ENCODE results near the gene POP7. TPM values are rescaled to one million over a fixed set of nuclear protein-coding genes. Genes with fewer than 3 reads are reported as not detected.
A peak's percentile ranks its signal among the peaks of the same experiment; 100 is the strongest.

The POP7 gene
- total RNA-seq, 1 donor from 2014 or later, result 40.6 TPM

DNA sequence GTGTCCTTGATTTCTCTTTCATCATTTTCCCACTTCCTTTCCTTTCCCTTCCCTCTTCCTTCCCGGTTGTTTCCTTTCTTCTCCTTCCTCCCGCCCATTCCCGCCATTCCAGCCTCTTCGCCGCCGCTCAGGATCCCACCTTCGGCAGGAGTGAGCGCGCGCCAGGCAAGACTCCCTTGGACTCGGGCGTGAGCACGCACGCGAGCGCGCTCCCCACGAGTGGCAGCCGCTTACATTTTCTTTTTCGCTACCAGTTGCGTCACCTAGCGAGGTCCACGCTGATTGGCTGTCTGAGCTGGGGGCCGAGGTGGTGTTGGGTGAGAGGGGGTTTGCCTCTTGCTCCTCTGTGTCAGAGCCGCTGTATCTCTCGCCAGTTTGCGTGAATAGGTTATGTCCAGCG, 39.3 kb downstream of the POP7 start:
- no peak overlapping the region for H3K9ac ChIP-seq (ENCODE audit: low read length)
- peak overlapping the region; percentile 45 for H3K4me3 Mint-ChIP-seq (ENCODE audit: unreplicated experiment)
- H3K27ac Mint-ChIP-seq (ENCODE audit: unreplicated experiment), result no peak overlapping the region
- no peaks in the 10 kb centered on the region for H4K20me1 ChIP-seq (ENCODE audit: insufficient read depth, low read length)
- FAIRE-seq, result no peak
- H3K4me1 Mint-ChIP-seq (ENCODE audit: low read depth, unreplicated experiment), result no peaks in the 10 kb centered on the region
- no peaks in the 10 kb centered on the region for H3K36me3 ChIP-seq (ENCODE audit: insufficient read depth, low read length)
- peak overlapping the region; percentile 79 for H3K4me2 ChIP-seq (ENCODE audit: low read length)
- H3K9me3 Mint-ChIP-seq (ENCODE audit: unreplicated experiment), result no peaks in the 10 kb centered on the region
- no peak overlapping the region for H3K27ac ChIP-seq (ENCODE audit: low read depth, low read length)
- no peaks in the 10 kb centered on the region for H3K79me2 ChIP-seq (ENCODE audit: insufficient read depth, low read length)
- no peaks in the 10 kb centered on the region for H3K4me1 ChIP-seq (ENCODE audit: insufficient read depth, low read length)
- DNase-seq (ENCODE audit: low read depth), result peak; percentile 36
- H2AFZ ChIP-seq (ENCODE audit: low read depth, low read length), result peak overlapping the region; percentile 69
- H3K36me3 Mint-ChIP-seq (ENCODE audit: low read depth, unreplicated experiment), result no peaks in the 10 kb centered on the region
- peak overlapping the region; percentile 23 for H3K4me3 ChIP-seq (ENCODE audit: insufficient read depth, low read depth, low read length)
- TF ChIP-seq, protein P1, sequence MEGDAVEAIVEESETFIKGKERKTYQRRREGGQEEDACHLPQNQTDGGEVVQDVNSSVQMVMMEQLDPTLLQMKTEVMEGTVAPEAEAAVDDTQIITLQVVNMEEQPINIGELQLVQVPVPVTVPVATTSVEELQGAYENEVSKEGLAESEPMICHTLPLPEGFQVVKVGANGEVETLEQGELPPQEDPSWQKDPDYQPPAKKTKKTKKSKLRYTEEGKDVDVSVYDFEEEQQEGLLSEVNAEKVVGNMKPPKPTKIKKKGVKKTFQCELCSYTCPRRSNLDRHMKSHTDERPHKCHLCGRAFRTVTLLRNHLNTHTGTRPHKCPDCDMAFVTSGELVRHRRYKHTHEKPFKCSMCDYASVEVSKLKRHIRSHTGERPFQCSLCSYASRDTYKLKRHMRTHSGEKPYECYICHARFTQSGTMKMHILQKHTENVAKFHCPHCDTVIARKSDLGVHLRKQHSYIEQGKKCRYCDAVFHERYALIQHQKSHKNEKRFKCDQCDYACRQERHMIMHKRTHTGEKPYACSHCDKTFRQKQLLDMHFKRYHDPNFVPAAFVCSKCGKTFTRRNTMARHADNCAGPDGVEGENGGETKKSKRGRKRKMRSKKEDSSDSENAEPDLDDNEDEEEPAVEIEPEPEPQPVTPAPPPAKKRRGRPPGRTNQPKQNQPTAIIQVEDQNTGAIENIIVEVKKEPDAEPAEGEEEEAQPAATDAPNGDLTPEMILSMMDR (IDR thresholded peaks at IDR 0.05; ENCODE audit: insufficient read depth, low read depth, low read length), result no peak
- TF ChIP-seq EZH2 (IDR thresholded peaks at IDR 0.05; ENCODE audit: insufficient read depth, low read length), result no peak
- no peaks in the 10 kb centered on the region for H3K9me3 ChIP-seq (ENCODE audit: insufficient read depth, low read depth, low read length)
- peaks cover 29% of the 10 kb centered on the region for H3K27me3 Mint-ChIP-seq (ENCODE audit: low read depth, unreplicated experiment)
- H3K27me3 ChIP-seq (ENCODE audit: insufficient read depth, low read length), result peaks cover 3% of the 10 kb centered on the region

DNA sequence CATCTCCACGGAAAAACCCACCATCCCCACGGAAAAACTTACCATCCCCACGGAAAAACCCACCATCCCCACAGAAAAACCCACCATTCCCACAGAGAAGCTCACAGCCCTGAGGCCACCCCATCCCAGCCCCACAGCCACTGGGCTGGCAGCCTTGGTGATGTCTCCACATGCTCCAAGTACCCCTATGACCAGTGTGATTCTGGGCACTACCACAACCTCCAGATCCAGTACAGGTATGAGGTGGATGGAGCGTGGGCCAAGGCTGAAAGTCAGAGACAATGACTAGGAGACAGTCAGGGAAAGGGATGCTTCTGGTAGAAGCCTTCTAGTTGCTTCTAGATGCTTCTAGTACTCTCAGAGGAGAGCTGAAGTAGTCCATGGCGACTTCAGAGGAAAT, 47.1 kb downstream of the POP7 start:
- no peak for TF ChIP-seq EZH2 (IDR thresholded peaks at IDR 0.05; ENCODE audit: insufficient read depth, low read length)
- TF ChIP-seq, protein P1 (IDR thresholded peaks at IDR 0.05; ENCODE audit: insufficient read depth, low read depth, low read length), result no peak
- peaks cover 5% of the 10 kb centered on the region for H3K9me3 Mint-ChIP-seq (ENCODE audit: unreplicated experiment)
- FAIRE-seq, result no peak

DNA sequence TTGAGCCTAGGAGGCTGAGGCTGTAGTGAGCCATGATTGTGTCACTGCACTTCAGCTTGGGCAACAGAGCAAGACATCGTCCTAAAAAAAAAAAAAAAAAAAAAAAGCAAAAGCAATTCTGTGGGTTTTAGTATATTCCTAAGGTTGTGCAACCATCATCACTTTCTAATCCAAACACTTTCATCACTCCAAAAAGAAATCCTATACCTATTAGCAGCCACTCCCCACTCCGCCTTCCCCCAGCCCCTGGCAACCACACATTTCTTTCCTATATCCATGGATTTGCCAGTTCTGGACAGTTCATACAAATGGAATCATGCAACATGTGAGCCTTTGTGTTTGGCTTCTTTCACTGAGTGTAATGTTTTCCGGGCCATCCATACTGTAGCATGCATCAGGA, 47.8 kb downstream of the POP7 start:
- H3K9me3 Mint-ChIP-seq (ENCODE audit: unreplicated experiment), result peaks cover 5% of the 10 kb centered on the region
- H3K9ac ChIP-seq (ENCODE audit: low read length), result no peak overlapping the region
- no peaks in the 10 kb centered on the region for H3K79me2 ChIP-seq (ENCODE audit: insufficient read depth, low read length)
- no peak overlapping the region for H3K4me3 Mint-ChIP-seq (ENCODE audit: unreplicated experiment)
- DNase-seq (ENCODE audit: low read depth), result no peak
- no peaks in the 10 kb centered on the region for H3K4me1 ChIP-seq (ENCODE audit: insufficient read depth, low read length)
- no peaks in the 10 kb centered on the region for H3K36me3 ChIP-seq (ENCODE audit: insufficient read depth, low read length)
- H3K9me3 ChIP-seq (ENCODE audit: insufficient read depth, low read depth, low read length), result no peaks in the 10 kb centered on the region
- no peaks in the 10 kb centered on the region for H3K4me1 Mint-ChIP-seq (ENCODE audit: low read depth, unreplicated experiment)
- H3K27ac Mint-ChIP-seq (ENCODE audit: unreplicated experiment), result no peak overlapping the region
- FAIRE-seq, result no peak
- no peak overlapping the region for H3K27ac ChIP-seq (ENCODE audit: low read depth, low read length)
- no peaks in the 10 kb centered on the region for H3K36me3 Mint-ChIP-seq (ENCODE audit: low read depth, unreplicated experiment)
- H4K20me1 ChIP-seq (ENCODE audit: insufficient read depth, low read length), result no peaks in the 10 kb centered on the region
- H3K4me3 ChIP-seq (ENCODE audit: insufficient read depth, low read depth, low read length), result no peak overlapping the region
- no peak overlapping the region for H3K4me2 ChIP-seq (ENCODE audit: low read length)
- no peak overlapping the region for H2AFZ ChIP-seq (ENCODE audit: low read depth, low read length)
- TF ChIP-seq, protein P1 (IDR thresholded peaks at IDR 0.05; ENCODE audit: insufficient read depth, low read depth, low read length), result no peak
- no peak for TF ChIP-seq EZH2 (IDR thresholded peaks at IDR 0.05; ENCODE audit: insufficient read depth, low read length)
- H3K27me3 Mint-ChIP-seq (ENCODE audit: low read depth, unreplicated experiment), result peaks cover 30% of the 10 kb centered on the region
- H3K27me3 ChIP-seq (ENCODE audit: insufficient read depth, low read length), result peaks cover 13% of the 10 kb centered on the region

More for the DNA sequence above, 47.1 kb downstream of the POP7 start:
- no peaks in the 10 kb centered on the region for H3K4me1 ChIP-seq (ENCODE audit: insufficient read depth, low read length)
- H3K9ac ChIP-seq (ENCODE audit: low read length), result no peak overlapping the region
- H2AFZ ChIP-seq (ENCODE audit: low read depth, low read length), result no peak overlapping the region
- no peak overlapping the region for H3K4me3 ChIP-seq (ENCODE audit: insufficient read depth, low read depth, low read length)
- no peak overlapping the region for H3K27ac Mint-ChIP-seq (ENCODE audit: unreplicated experiment)
- H3K79me2 ChIP-seq (ENCODE audit: insufficient read depth, low read length), result no peaks in the 10 kb centered on the region
- DNase-seq (ENCODE audit: low read depth), result no peak
- H3K36me3 Mint-ChIP-seq (ENCODE audit: low read depth, unreplicated experiment), result no peaks in the 10 kb centered on the region
- H3K27me3 Mint-ChIP-seq (ENCODE audit: low read depth, unreplicated experiment), result peaks cover 34% of the 10 kb centered on the region
- no peaks in the 10 kb centered on the region for H4K20me1 ChIP-seq (ENCODE audit: insufficient read depth, low read length)
- H3K36me3 ChIP-seq (ENCODE audit: insufficient read depth, low read length), result no peaks in the 10 kb centered on the region
- H3K27me3 ChIP-seq (ENCODE audit: insufficient read depth, low read length), result peaks cover 13% of the 10 kb centered on the region
- no peaks in the 10 kb centered on the region for H3K4me1 Mint-ChIP-seq (ENCODE audit: low read depth, unreplicated experiment)
- H3K4me3 Mint-ChIP-seq (ENCODE audit: unreplicated experiment), result no peak overlapping the region
- H3K27ac ChIP-seq (ENCODE audit: low read depth, low read length), result no peak overlapping the region
- H3K9me3 ChIP-seq (ENCODE audit: insufficient read depth, low read depth, low read length), result no peaks in the 10 kb centered on the region
- no peak overlapping the region for H3K4me2 ChIP-seq (ENCODE audit: low read length)
